Heart right ventricle (tissue), 16 donors: Measurements from ENCODE around the gene TNS3. TPM values are rescaled to one million over a fixed set of nuclear protein-coding genes. Genes with fewer than 3 reads are reported as not detected.

Experiments used
- ATAC-seq, 8 donors: fragments of 200-7000 bp; cut with Tn5 transposase; one replicate each; pipeline ENCODE4 v1.9.1; 2020; ENCODE audit warnings: mild to moderate bottlenecking in 8 of 8, moderate library complexity in 8 of 8, moderate number of reproducible peaks in 1 of 8
- DNase-seq, 2 donors: peaks; one replicate each; pipeline ENCODE4 v3.0.0-alpha.2; 2020
- H3K27ac ChIP-seq, 10 donors: fragments of 200-600 bp; sonication (generic) in 2 of 10; one replicate each; pipeline versions ENCODE4 v1.5.0 to v1.8.0; 2020 to 2022; ENCODE audit warnings: mild to moderate bottlenecking in 3 of 10
- H3K27me3 ChIP-seq, 7 donors: fragments of 200-600 bp; one replicate each; pipeline ENCODE4 v1.8.0; 2021 to 2022; ENCODE audit warnings: mild to moderate bottlenecking in 2 of 7
- H3K36me3 ChIP-seq, 9 donors: fragments of 200-600 bp; sonication (generic) in 1 of 9; one replicate each; pipeline versions ENCODE4 v1.5.0 to v1.8.0; 2020 to 2022; ENCODE audit warnings: mild to moderate bottlenecking in 2 of 9
- H3K4me1 ChIP-seq, 9 donors: fragments of 200-600 bp; sonication (generic) in 1 of 9; one replicate each; pipeline versions ENCODE4 v1.5.0 to v1.8.0; 2020 to 2022; ENCODE audit warnings: mild to moderate bottlenecking in 4 of 9
- H3K4me3 ChIP-seq, 10 donors: fragments of 200-600 bp; sonication (generic) in 2 of 10; one replicate each; pipeline versions ENCODE4 v1.5.0 to v1.8.0; 2020 to 2022; ENCODE audit warnings: mild to moderate bottlenecking in 7 of 10, moderate library complexity in 2 of 10
- H3K9me3 ChIP-seq, 11 donors: fragments of 200-600 bp in 10 of 11; sonication (generic) in 2 of 11; one replicate each; pipeline versions ENCODE4 v1.5.0 to v1.8.0; 2013 to 2022; ENCODE audit warnings: mild to moderate bottlenecking in 2 of 11, control low read depth in 1 of 11, moderate library complexity in 1 of 11
- WGBS, 2 donors: extraction: QIAGEN DNeasy Blood & Tissue Kit; methylation state at CpG; one replicate each; pipeline ENCODE4 v1.1.7; 2013; ENCODE audit warnings: inconsistent platforms in 1 of 2; 5-methylcytosine and 5-hydroxymethylcytosine counted together
- intact Hi-C, 10 donors: fragments of 100-400 bp; cut with DNase I; formaldehyde crosslinking; loops; one replicate each; pipeline versions ENCODE4 v1.11.1 to v1.14.2; 2022
- polyA plus RNA-seq, 2 donors: library from polyadenylated mRNA; stranded (reverse); fragments of 200-250 nt; gene quantifications; one replicate each; pipeline ENCODE4 v1.2.3, GENCODE V29; 2013
- total RNA-seq, 10 donors: library from RNA; stranded (reverse); fragmentation: NEBNext Ultra II Directional in 3 of 10; extraction: Animal tissue kit (Norgen Biotek cat#: 25700) in 3 of 10; gene quantifications; one replicate each; pipeline versions ENCODE4 v1.2.1 to v1.2.4, GENCODE V29; 2021 to 2023
- TF ChIP-seq, protein P1 (sequence below), 9 donors: fragments of 200-600 bp; sonication (generic) in 2 of 9; IDR thresholded peaks; one replicate each; pipeline versions ENCODE4 v1.5.0 to v1.8.0; 2021 to 2022; ENCODE audit warnings: antibody characterized with exemption in 9 of 9, mild to moderate bottlenecking in 5 of 9, moderate library complexity in 1 of 9
- donor health status: Arrhythmogenic right ventricular cardiomyopathy.
- donor health status: ischemic (EF 13 %, LVEDD 7.1; RV severe dilation, severe dysfunction).
- donor health status: healthy with polysubstance abuse.
- donor health status: DM: no; HTN: yes; CAD: no.
- donor health status: DM: no; HTN: no; CAD: no.
- donor health status: ischemic (EF 25% LVEDD 6.9; RV normal size, moderate dysfunction).
- donor health status: ischemic (EF 25% LVEDD 5.7; RV mildly dilated, moderate dysfunction).
- donor health status: healthy.
- donor health status: DM: yes; HTN: yes; CAD: no.
- donor health status: Ischemic cardiomyopathy.
- donor health status: ischemic (EF 35%, LVEDD 5.7; RV mildly dilated, moderate dysfunction).
- donor health status: nonischemic (EF 11% LVEDD 7.7; RV severe dilation, severe dysfunction).
- donor health status: DM: yes; HTN: yes; CAD: no.
- donor health status: PGD.
- donor health status: ischemic (EF 29% LVEDD 5.4; RV normal size, mild dysfunction).
- donor health status: nonischemic (EF 23%, LVEDD 6.1; RV moderate dilation, normal function).

Gene TNS3
- total and polyA plus RNA-seq, 12 donors, result 6.7 to 74.2 (median 34.0) TPM

GRCh38 chr7:47474211-47474936 lies 107.5 kb downstream of the TNS3 start:
- no peak for ATAC-seq

DNA sequence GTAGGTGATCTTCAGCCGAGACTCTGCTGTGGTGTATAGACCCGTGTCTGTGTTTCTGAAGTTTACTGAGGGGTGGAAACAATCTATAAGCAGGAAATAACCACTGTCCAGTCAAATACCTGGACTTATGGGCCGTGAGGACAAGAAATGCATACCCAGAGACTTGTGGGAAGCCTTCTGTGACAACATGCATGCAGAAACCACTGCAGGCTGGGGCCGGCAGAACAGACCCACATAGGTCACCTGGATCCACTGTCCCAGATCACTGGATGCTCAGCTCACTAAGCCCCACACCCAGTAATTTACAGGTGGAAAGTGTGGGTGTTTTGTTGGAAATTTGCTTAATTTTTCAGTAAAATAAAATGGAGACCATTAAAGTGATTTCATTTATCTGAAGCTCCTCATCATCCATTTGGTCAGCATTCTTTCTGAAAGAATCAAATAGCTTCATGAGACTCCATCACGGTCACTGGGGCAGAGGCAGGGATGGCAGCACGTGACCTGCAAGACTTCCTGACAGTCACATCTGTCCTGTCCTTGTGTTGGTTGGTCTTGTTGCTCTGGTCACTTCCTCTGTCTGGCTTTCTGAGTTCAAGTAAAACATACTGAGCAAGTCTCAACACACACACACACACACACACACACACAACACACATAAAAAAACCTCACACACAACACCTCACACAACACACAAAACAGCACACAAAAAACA lies 108.3 kb downstream of the TNS3 start:
- Histone ChIP-seq H3K4me3 (no peak overlapping the region), H3K27me3 (no peaks in the 10 kb centered on the region), H3K36me3 (peaks cover 0 to 8% (median 0%) of the 10 kb centered on the region in 9 donors), H3K9me3 (no peaks in the 10 kb centered on the region), H3K4me1 (peaks cover 3 to 42% (median 33%) of the 10 kb centered on the region in 9 donors), H3K27ac (peak overlapping the region in 8 of 10 donors; percentile 74 to 89 (median 86))
- DNase-seq (no peak), ATAC-seq (peak in 1 of 8 donors; percentile 29)
- TF ChIP-seq, protein P1, sequence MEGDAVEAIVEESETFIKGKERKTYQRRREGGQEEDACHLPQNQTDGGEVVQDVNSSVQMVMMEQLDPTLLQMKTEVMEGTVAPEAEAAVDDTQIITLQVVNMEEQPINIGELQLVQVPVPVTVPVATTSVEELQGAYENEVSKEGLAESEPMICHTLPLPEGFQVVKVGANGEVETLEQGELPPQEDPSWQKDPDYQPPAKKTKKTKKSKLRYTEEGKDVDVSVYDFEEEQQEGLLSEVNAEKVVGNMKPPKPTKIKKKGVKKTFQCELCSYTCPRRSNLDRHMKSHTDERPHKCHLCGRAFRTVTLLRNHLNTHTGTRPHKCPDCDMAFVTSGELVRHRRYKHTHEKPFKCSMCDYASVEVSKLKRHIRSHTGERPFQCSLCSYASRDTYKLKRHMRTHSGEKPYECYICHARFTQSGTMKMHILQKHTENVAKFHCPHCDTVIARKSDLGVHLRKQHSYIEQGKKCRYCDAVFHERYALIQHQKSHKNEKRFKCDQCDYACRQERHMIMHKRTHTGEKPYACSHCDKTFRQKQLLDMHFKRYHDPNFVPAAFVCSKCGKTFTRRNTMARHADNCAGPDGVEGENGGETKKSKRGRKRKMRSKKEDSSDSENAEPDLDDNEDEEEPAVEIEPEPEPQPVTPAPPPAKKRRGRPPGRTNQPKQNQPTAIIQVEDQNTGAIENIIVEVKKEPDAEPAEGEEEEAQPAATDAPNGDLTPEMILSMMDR (IDR thresholded peaks at IDR 0.05), result no peak
- WGBS, 2 donors, result 67 to 74% methylated on average over 6 of the region's 6 CpGs
- intact Hi-C loops, result no loop called here

More at GRCh38 chr7:47474211-47474936, 107.5 kb downstream of the TNS3 start:
- H3K27me3 ChIP-seq, result no peaks in the 10 kb centered on the region
- intact Hi-C loops, result no loop called here
- H3K36me3 ChIP-seq, result peaks cover 0 to 8% (median 0%) of the 10 kb centered on the region in 9 donors
- no peak for DNase-seq
- TF ChIP-seq, protein P1 (IDR thresholded peaks at IDR 0.05), result no peak
- no peaks in the 10 kb centered on the region for H3K9me3 ChIP-seq
- WGBS, 2 donors, result 97 to 98% methylated on average over 2 of the region's 2 CpGs
- peaks cover 3 to 48% (median 34%) of the 10 kb centered on the region in 9 donors for H3K4me1 ChIP-seq
- H3K4me3 ChIP-seq, result no peak overlapping the region
- peak overlapping the region in 9 of 10 donors; percentile 72 to 89 (median 85) for H3K27ac ChIP-seq

- TF ChIP-seq, protein P1 (IDR thresholded peaks at IDR 0.05), result no peak
- Histone ChIP-seq H3K4me3 (no peak overlapping the region), H3K36me3 (peaks cover 0 to 8% (median 0%) of the 10 kb centered on the region in 9 donors), H3K27me3 (no peaks in the 10 kb centered on the region), H3K27ac (peak overlapping the region in 2 of 10 donors; percentile 6 to 87), H3K4me1 (peaks cover 0 to 39% (median 23%) of the 10 kb centered on the region in 9 donors), H3K9me3 (no peaks in the 10 kb centered on the region)
- 86 to 87% methylated on average over 19 of the region's 19 CpGs for WGBS, 2 donors
- no peak for ATAC-seq
- intact Hi-C loops, result no loop called here
- DNase-seq, result no peak
Measured at GRCh38 chr7:47472444-47473157, 109.3 kb downstream of the TNS3 start.

DNA sequence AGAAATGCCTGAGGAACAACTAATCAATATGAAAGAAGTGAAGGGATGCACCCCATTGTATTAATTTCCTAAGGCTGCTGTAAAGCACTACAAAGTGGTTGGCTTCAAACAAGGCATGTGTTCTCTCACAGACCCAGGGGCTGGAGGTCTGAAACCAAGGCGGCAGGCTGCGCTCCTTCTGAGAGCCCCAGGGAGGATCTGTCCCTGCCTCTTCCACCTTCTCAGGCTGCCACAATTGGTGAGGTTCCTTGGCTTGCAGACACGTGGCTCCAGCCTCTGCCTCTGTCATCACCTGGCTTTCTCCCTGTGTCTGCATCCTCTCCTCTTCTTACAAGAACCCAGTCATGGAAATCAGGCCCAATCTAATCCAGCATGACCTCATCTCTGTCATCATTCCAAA lies 110.1 kb downstream of the TNS3 start:
- DNase-seq (no peak), ATAC-seq (no peak)
- Histone ChIP-seq H3K4me3 (no peak overlapping the region), H3K36me3 (peaks cover 0 to 8% (median 0%) of the 10 kb centered on the region in 9 donors), H3K4me1 (peaks cover 0 to 39% (median 19%) of the 10 kb centered on the region in 9 donors), H3K9me3 (no peaks in the 10 kb centered on the region), H3K27me3 (no peaks in the 10 kb centered on the region), H3K27ac (peak overlapping the region in 1 of 10 donors; percentile 30)
- intact Hi-C loops, result no loop called here
- 76 to 80% methylated on average over 3 of the region's 3 CpGs for WGBS, 2 donors
- TF ChIP-seq, protein P1 (IDR thresholded peaks at IDR 0.05), result no peak
